Smooth muscle cell (in vitro differentiated cells): ENCODE data around the gene PLCB1. TPM values are rescaled to one million over a fixed set of nuclear protein-coding genes. Genes with fewer than 3 reads are reported as not detected.

ENCODE experiments used
- DNase-seq: peaks from one replicate; lab custom pipeline; 2025; ENCODE audit not compliant: unreplicated experiment; lab: John Stamatoyannopoulos, UW
- H2AFZ ChIP-seq: fragments of 200-600 bp; sonication (generic); 2 replicates; pipeline ENCODE4 v1.6.0; 2016; ENCODE audit warnings: antibody characterized with exemption, low read depth, mild to moderate bottlenecking
- H3F3A ChIP-seq: fragments of 200-600 bp; sonication (generic); 2 replicates; pipeline ENCODE4 v1.6.0; 2017; ENCODE audit warnings: antibody characterized with exemption, low read depth
- H3K27ac ChIP-seq: fragments of 200-600 bp; sonication (generic); 2 replicates; pipeline ENCODE4 v1.5.1; 2016; ENCODE audit warnings: low read depth, mild to moderate bottlenecking
- H3K27me3 ChIP-seq: fragments of 200-600 bp; sonication (generic); 2 replicates; pipeline ENCODE4 v1.6.1; 2016; ENCODE audit warnings: low read depth, mild to moderate bottlenecking
- H3K36me3 ChIP-seq: fragments of 200-600 bp; sonication (generic); 2 replicates; pipeline ENCODE4 v1.5.1; 2016; ENCODE audit warnings: low read depth
- H3K4me1 ChIP-seq: fragments of 200-600 bp; sonication (generic); 2 replicates; pipeline ENCODE4 v1.5.1; 2016; ENCODE audit warnings: low read depth
- H3K4me2 ChIP-seq: fragments of 200-600 bp; sonication (generic); 2 replicates; pipeline ENCODE4 v1.6.0; 2016; ENCODE audit warnings: mild to moderate bottlenecking
- H3K4me3 ChIP-seq: fragments of 200-600 bp; sonication (generic); 2 replicates; pipeline ENCODE4 v1.5.1; 2016; ENCODE audit warnings: mild to moderate bottlenecking
- H3K79me2 ChIP-seq: fragments of 200-600 bp; sonication (generic); 2 replicates; pipeline ENCODE4 v1.6.0; 2016; ENCODE audit warnings: low read depth, mild to moderate bottlenecking
- H3K9ac ChIP-seq: fragments of 200-600 bp; sonication (generic); 2 replicates; pipeline ENCODE4 v1.6.0; 2016; ENCODE audit warnings: low read depth
- H3K9me3 ChIP-seq: fragments of 200-600 bp; sonication (generic); replicated peaks from 2 replicates; pipeline ENCODE4 v1.5.1; 2016; ENCODE audit warnings: low read depth
- H4K20me1 ChIP-seq: fragments of 200-600 bp; sonication (generic); 2 replicates; pipeline ENCODE4 v1.6.0; 2016; ENCODE audit warnings: low read depth
- WGBS: methylation state at CpG from one replicate; pipeline ENCODE4 v1.1.7; 2016; ENCODE audit warnings: low lambda C conversion rate; 5-methylcytosine and 5-hydroxymethylcytosine counted together
- polyA plus RNA-seq: library from polyadenylated mRNA; unstranded; fragments of >200 nt; fragmentation: Nextera tagmentation; extraction: Ambion mirVana; gene quantifications from 2 replicates; pipeline ENCODE4 v1.2.1, GENCODE V29; 2016
- total RNA-seq: library from RNA; depleted of rRNA; stranded (reverse); fragments of >200 nt; gene quantifications from 2 replicates; pipeline ENCODE4 v1.2.3, GENCODE V29; 2014
- TF ChIP-seq, protein P1 (sequence below): fragments of 200-600 bp; sonication (generic); IDR thresholded peaks from 2 replicates; pipeline ENCODE4 v1.5.1; 2017; ENCODE audit warnings: borderline replicate concordance, mild to moderate bottlenecking, antibody characterized with exemption; ENCODE audit not compliant: insufficient read depth, poor library complexity, severe bottlenecking

PLCB1 gene
- total and polyA plus RNA-seq, 2 experiments from 2014 or later, result 4.7 to 25.3 TPM

DNA sequence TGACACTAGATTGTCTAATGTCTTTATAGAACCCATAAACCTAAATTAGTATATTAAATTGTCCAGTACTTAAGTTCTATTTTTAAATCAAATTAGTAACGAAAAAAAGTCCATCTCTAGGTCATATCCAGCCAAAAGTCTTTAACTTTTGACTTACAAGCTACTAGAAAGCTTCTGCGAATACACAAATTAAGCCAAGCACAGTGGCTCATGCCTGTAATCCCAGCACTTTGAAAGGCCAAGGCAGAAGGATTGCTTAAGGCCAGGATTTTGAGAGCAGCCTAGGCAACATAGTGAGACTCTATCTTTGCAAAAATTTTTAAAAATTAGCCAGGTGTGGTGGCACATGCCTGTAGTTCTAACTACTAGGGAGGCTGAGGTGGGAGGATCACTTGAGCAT lies 516.4 kb downstream of the PLCB1 start:
- no peak for DNase-seq
- no peaks in the 10 kb centered on the region for H3K79me2 ChIP-seq
- TF ChIP-seq, protein P1, sequence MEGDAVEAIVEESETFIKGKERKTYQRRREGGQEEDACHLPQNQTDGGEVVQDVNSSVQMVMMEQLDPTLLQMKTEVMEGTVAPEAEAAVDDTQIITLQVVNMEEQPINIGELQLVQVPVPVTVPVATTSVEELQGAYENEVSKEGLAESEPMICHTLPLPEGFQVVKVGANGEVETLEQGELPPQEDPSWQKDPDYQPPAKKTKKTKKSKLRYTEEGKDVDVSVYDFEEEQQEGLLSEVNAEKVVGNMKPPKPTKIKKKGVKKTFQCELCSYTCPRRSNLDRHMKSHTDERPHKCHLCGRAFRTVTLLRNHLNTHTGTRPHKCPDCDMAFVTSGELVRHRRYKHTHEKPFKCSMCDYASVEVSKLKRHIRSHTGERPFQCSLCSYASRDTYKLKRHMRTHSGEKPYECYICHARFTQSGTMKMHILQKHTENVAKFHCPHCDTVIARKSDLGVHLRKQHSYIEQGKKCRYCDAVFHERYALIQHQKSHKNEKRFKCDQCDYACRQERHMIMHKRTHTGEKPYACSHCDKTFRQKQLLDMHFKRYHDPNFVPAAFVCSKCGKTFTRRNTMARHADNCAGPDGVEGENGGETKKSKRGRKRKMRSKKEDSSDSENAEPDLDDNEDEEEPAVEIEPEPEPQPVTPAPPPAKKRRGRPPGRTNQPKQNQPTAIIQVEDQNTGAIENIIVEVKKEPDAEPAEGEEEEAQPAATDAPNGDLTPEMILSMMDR, result no peak
- H3F3A ChIP-seq, result no peaks in the 10 kb centered on the region
- no peaks in the 10 kb centered on the region for H3K9me3 ChIP-seq
- no peaks in the 10 kb centered on the region for H4K20me1 ChIP-seq
- no peaks in the 10 kb centered on the region for H3K27me3 ChIP-seq
- H3K27ac ChIP-seq, result no peak overlapping the region
- H3K36me3 ChIP-seq, result no peaks in the 10 kb centered on the region
- no peak overlapping the region for H2AFZ ChIP-seq
- H3K4me2 ChIP-seq, result no peak overlapping the region
- no peak overlapping the region for H3K9ac ChIP-seq
- H3K4me3 ChIP-seq, result no peak overlapping the region
- WGBS, result 89% methylated on average over 2 of the region's 2 CpGs
- H3K4me1 ChIP-seq, result peaks cover 3% of the 10 kb centered on the region

DNA sequence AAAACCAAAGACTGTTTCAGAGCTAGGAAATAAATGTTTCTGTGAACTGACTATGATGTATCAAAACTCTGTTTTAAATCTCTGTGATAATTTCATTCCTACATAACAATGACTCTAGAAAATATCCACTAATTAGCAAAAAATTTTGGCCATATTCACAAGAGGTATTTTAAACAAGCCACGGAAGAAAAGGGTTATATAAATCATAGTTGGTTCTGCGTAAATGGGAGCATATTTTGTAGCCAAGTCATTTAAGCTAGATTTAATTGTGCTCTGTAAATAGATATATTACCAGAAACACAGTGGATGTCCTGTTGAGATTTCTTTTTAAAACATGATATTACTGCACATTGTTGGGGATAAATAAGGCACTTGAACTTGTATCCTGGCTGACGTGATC lies 520.3 kb downstream of the PLCB1 start:
- no peak for DNase-seq
- no peaks in the 10 kb centered on the region for H3K36me3 ChIP-seq
- TF ChIP-seq, protein P1, result no peak
- no peaks in the 10 kb centered on the region for H3F3A ChIP-seq
- H3K27me3 ChIP-seq, result no peaks in the 10 kb centered on the region
- no peaks in the 10 kb centered on the region for H4K20me1 ChIP-seq
- no peak overlapping the region for H3K27ac ChIP-seq
- H3K4me3 ChIP-seq, result no peak overlapping the region
- WGBS, result 87% methylated on average over 3 of the region's 3 CpGs
- H3K4me2 ChIP-seq, result no peak overlapping the region
- no peaks in the 10 kb centered on the region for H3K4me1 ChIP-seq
- H2AFZ ChIP-seq, result no peak overlapping the region
- H3K9me3 ChIP-seq, result no peaks in the 10 kb centered on the region
- H3K9ac ChIP-seq, result no peak overlapping the region
- no peaks in the 10 kb centered on the region for H3K79me2 ChIP-seq

DNA sequence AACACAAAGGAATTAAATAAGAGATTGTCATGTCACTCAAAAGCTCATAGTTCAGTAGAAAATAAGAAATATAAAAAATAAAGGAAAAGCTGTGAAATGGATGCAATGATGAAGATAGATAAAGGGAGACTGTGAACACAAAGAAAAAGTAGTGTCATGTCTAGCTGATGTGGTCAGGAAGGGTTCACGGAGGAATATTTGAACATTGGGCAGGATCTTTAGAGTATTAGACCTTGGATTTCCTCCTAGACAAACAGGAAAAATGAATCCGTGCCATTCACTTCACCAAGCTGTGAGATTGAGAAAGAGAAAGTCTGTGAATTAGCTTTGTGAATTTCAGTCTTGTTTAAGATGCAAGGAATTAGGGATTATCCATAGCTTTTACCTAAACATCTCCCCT lies 522.4 kb downstream of the PLCB1 start:
- no peaks in the 10 kb centered on the region for H4K20me1 ChIP-seq
- 95% methylated on average over 2 of the region's 2 CpGs for WGBS
- H3K27ac ChIP-seq, result no peak overlapping the region
- H3K4me3 ChIP-seq, result no peak overlapping the region
- no peaks in the 10 kb centered on the region for H3K9me3 ChIP-seq
- no peaks in the 10 kb centered on the region for H3K79me2 ChIP-seq
- no peak overlapping the region for H3K4me2 ChIP-seq
- H2AFZ ChIP-seq, result no peak overlapping the region
- TF ChIP-seq, protein P1, result no peak
- H3K36me3 ChIP-seq, result no peaks in the 10 kb centered on the region
- H3K9ac ChIP-seq, result no peak overlapping the region
- no peaks in the 10 kb centered on the region for H3K27me3 ChIP-seq
- no peaks in the 10 kb centered on the region for H3F3A ChIP-seq
- no peaks in the 10 kb centered on the region for H3K4me1 ChIP-seq
- no peak for DNase-seq

DNA sequence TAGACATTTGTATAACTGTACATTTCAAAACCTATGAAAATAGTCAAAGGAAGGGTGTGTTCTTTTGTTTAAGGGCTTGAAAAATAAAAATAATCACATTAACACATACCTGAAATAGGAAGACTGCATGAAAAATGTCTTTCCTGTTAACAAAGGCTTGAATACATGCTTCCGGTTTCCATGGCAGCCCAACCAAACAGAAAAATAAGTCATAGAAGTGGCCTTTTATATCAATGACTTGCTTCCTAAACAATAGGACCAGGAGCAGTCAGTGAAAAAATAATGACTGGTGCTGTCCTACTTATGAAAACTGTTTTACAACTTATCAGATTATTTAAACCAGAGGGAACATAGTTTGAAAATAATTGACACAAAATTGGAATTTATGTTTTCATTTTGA lies 524.3 kb downstream of the PLCB1 start:
- Histone ChIP-seq H3K4me2 (no peak overlapping the region), H3K4me1 (no peaks in the 10 kb centered on the region), H3K27ac (no peak overlapping the region), H3K36me3 (no peaks in the 10 kb centered on the region), H2AFZ (no peak overlapping the region), H3K9me3 (no peaks in the 10 kb centered on the region), H3K79me2 (no peaks in the 10 kb centered on the region), H3F3A (no peaks in the 10 kb centered on the region), H3K4me3 (no peak overlapping the region), H4K20me1 (no peaks in the 10 kb centered on the region), H3K9ac (no peak overlapping the region), H3K27me3 (no peaks in the 10 kb centered on the region)
- TF ChIP-seq, protein P1, result no peak
- WGBS, result 94% methylated on average over 1 of the region's 1 CpG
- no peak for DNase-seq
